ENCODE results near the gene S100A14. TPM values are rescaled to one million over a fixed set of nuclear protein-coding genes. Genes with fewer than 3 reads are reported as not detected.

S100A14 gene
- total RNA-seq, 2 donors from 2014 or later = 4.2 to 4.9 TPM

- no peaks in the 10 kb centered on the region for H3K9me3 ChIP-seq
- H3K4me1 ChIP-seq (ENCODE audit: control insufficient read depth in 1 of 2, low read depth in 2 of 2) = peaks cover 33 to 56% of the 10 kb centered on the region in 2 donors
- ATAC-seq (ENCODE audit: insufficient number of reproducible peaks, low FRiP score, low read depth) (no peak), DNase-seq (ENCODE audit: low spot score) (peak; percentile 60)
- H3K27ac ChIP-seq = peak overlapping the region; percentile 76 to 98
- TF ChIP-seq CTCF (IDR thresholded peaks at IDR 0.05) = peak; percentile 99
- no peaks in the 10 kb centered on the region for H3K27me3 ChIP-seq (replicated peaks; ENCODE audit: insufficient read depth)
- H3K4me3 ChIP-seq = peak overlapping the region; percentile 63
- H3K36me3 ChIP-seq = no peaks in the 10 kb centered on the region
Measured at GRCh38 chr1:153568367-153569099, 47.6 kb downstream of the S100A14 start.

GRCh38 chr1:153567621-153568366 lies 48.3 kb downstream of the S100A14 start:
- H3K27me3 ChIP-seq (replicated peaks; ENCODE audit: insufficient read depth) = no peaks in the 10 kb centered on the region
- H3K9me3 ChIP-seq = no peaks in the 10 kb centered on the region
- ATAC-seq (ENCODE audit: insufficient number of reproducible peaks, low FRiP score, low read depth) = no peak
- peak overlapping the region; percentile 76 to 98 for H3K27ac ChIP-seq
- no peak for TF ChIP-seq CTCF (IDR thresholded peaks at IDR 0.05)
- DNase-seq (ENCODE audit: low spot score) = no peak
- no peaks in the 10 kb centered on the region for H3K36me3 ChIP-seq
- H3K4me3 ChIP-seq = peak overlapping the region; percentile 63
- H3K4me1 ChIP-seq (ENCODE audit: control insufficient read depth in 1 of 2, low read depth in 2 of 2) = peaks cover 29 to 51% of the 10 kb centered on the region in 2 donors

GRCh38 chr1:153566414-153567371 lies 49.4 kb downstream of the S100A14 start:
- DNase-seq (ENCODE audit: low spot score) (peak; percentile 98), ATAC-seq (ENCODE audit: insufficient number of reproducible peaks, low FRiP score, low read depth) (peak; percentile 74)
- no peak for TF ChIP-seq CTCF (IDR thresholded peaks at IDR 0.05)
- H3K27ac ChIP-seq = peak overlapping the region; percentile 76 to 98
- peaks cover 29 to 41% of the 10 kb centered on the region in 2 donors for H3K4me1 ChIP-seq (ENCODE audit: control insufficient read depth in 1 of 2, low read depth in 2 of 2)
- H3K27me3 ChIP-seq (replicated peaks; ENCODE audit: insufficient read depth) = no peaks in the 10 kb centered on the region
- no peaks in the 10 kb centered on the region for H3K9me3 ChIP-seq
- no peaks in the 10 kb centered on the region for H3K36me3 ChIP-seq
- H3K4me3 ChIP-seq = peak overlapping the region; percentile 36

GRCh38 chr1:153565529-153566374 lies 50.4 kb downstream of the S100A14 start, which contains the start of gene S100A2:
Gene S100A2, minus strand, starts transcription at chr1:153565844. Its CDS starts 1,967 bp downstream, at chr1:153563877.
- ATAC-seq (ENCODE audit: insufficient number of reproducible peaks, low FRiP score, low read depth) (peak; percentile 67), DNase-seq (ENCODE audit: low spot score) (peak; percentile 66)
- H3K4me1 ChIP-seq (ENCODE audit: control insufficient read depth in 1 of 2, low read depth in 2 of 2) = peaks cover 29 to 41% of the 10 kb centered on the region in 2 donors
- H3K9me3 ChIP-seq = no peaks in the 10 kb centered on the region
- no peak for TF ChIP-seq CTCF (IDR thresholded peaks at IDR 0.05)
- H3K4me3 ChIP-seq = peak within 1 kb of the TSS; percentile 36
- no peaks in the 10 kb centered on the region for H3K27me3 ChIP-seq (replicated peaks; ENCODE audit: insufficient read depth)
- H3K27ac ChIP-seq = peak within 1 kb of the TSS; percentile 76 to 98
- H3K36me3 ChIP-seq = no peaks in the 10 kb centered on the region

Other genes with a start within 250 kb of the S100A14 start
- gene S100A12, start 240.7 kb downstream of the S100A14 start, total RNA-seq = 10 to 100 TPM in 1 of 2 donors, not detected in 1; 22.5 TPM
- gene S100A8, start 225.3 kb downstream of the S100A14 start, total RNA-seq = 10 to 100 TPM; 31.5 to 95.4 TPM
- not detected for gene S100A7A, start 199.8 kb downstream of the S100A14 start, total RNA-seq
- not detected for gene S100A7, start 155.7 kb downstream of the S100A14 start, total RNA-seq
- 100 to 1,000 TPM; 367 to 608 TPM for gene S100A6, start 80.3 kb downstream of the S100A14 start, total RNA-seq
- gene S100A5, start 75.4 kb downstream of the S100A14 start, total RNA-seq = not detected
- 1,000 to 10,000 TPM in 1 of 2 donors, 100 to 1,000 TPM in 1; 514 to 1,429 TPM for gene S100A4, start 70.5 kb downstream of the S100A14 start, total RNA-seq
- gene S100A3, start 67.1 kb downstream of the S100A14 start, total RNA-seq = 10 to 100 TPM in 1 of 2 donors, 1 to 10 TPM in 1; 3.1 to 25.0 TPM
- gene S100A2, start 50.5 kb downstream of the S100A14 start, total RNA-seq = 1 to 10 TPM; 1.1 to 2.9 TPM
- 10 to 100 TPM; 81.1 to 82.3 TPM for gene S100A16, start 3.2 kb downstream of the S100A14 start, total RNA-seq
- 10 to 100 TPM; 64.2 to 82.9 TPM for gene S100A13, start 11.2 kb upstream of the S100A14 start, total RNA-seq
- gene S100A1, start 12.1 kb upstream of the S100A14 start, total RNA-seq = not detected
- 10 to 100 TPM; 39.0 to 78.0 TPM for gene CHTOP, start 17.7 kb upstream of the S100A14 start, total RNA-seq
- 10 to 100 TPM; 37.9 to 41.6 TPM for gene SNAPIN, start 42.4 kb upstream of the S100A14 start, total RNA-seq
- gene ILF2, start 54.7 kb upstream of the S100A14 start, total RNA-seq = 10 to 100 TPM; 75.7 to 81.8 TPM
- 100 to 1,000 TPM; 279 to 293 TPM for gene NPR1, start 62.4 kb upstream of the S100A14 start, total RNA-seq
- gene INTS3, start 111.7 kb upstream of the S100A14 start, total RNA-seq = 10 to 100 TPM; 63.8 to 68.8 TPM
- gene SLC27A3, start 159.1 kb upstream of the S100A14 start, total RNA-seq = 100 to 1,000 TPM in 1 of 2 donors, 10 to 100 TPM in 1; 71.7 to 116 TPM

Data from thoracic aorta (tissue), 2 donors.